ENCODE results near the gene CAPN15.

CAPN15 gene

GRCh38 chr16:561957-562938 lies 34.7 kb downstream of the CAPN15 start:
- Histone ChIP-seq H3K27me3 (peaks cover 54 to 67% (median 58%) of the 10 kb centered on the region in 11 experiments), H3K4me2 (0 out of 22 replicates have a peak overlapping the region, but pooled peaks of 1 of the 11 experiments have one; percentile 45), H4K20me1 (peaks cover 0 to 58% (median 32%) of the 10 kb centered on the region in 11 experiments; a peak in 18 of 22 replicates), H3K4me3 (no peak overlapping the region), H3K9me3 (replicated peaks in 1 of 11) (no peaks in the 10 kb centered on the region), H3K36me3 (no peaks in the 10 kb centered on the region), H3K9ac (no peak overlapping the region), H3K4me1 (peaks cover 45 to 80% (median 61%) of the 10 kb centered on the region in 10 experiments), H3K27ac (no peak overlapping the region)
- no peak for TF ChIP-seq Cebpa-rat (IDR thresholded peaks at IDR 0.05)

- Histone ChIP-seq H3K4me1 (peaks cover 45 to 80% (median 61%) of the 10 kb centered on the region in 10 experiments), H3K27me3 (peaks cover 49 to 61% (median 56%) of the 10 kb centered on the region in 11 experiments), H3K9me3 (replicated peaks in 1 of 11) (no peaks in the 10 kb centered on the region), H3K36me3 (no peaks in the 10 kb centered on the region), H3K4me3 (no peak overlapping the region), H3K27ac (no peak overlapping the region), H3K4me2 (peak overlapping the region in 4 of 11 experiments; percentile 1 to 26 (median 13); a peak in 2 of 22 replicates), H4K20me1 (peaks cover 0 to 49% (median 23%) of the 10 kb centered on the region in 11 experiments; a peak in 18 of 22 replicates), H3K9ac (no peak overlapping the region)
- no peak for TF ChIP-seq Cebpa-rat (IDR thresholded peaks at IDR 0.05)
Measured at GRCh38 chr16:563072-563644, 35.6 kb downstream of the CAPN15 start.

GRCh38 chr16:564690-565418 lies 37.3 kb downstream of the CAPN15 start:
- Histone ChIP-seq H3K27me3 (peaks cover 32 to 44% (median 39%) of the 10 kb centered on the region in 11 experiments), H3K4me2 (peak overlapping the region in 10 of 11 experiments; percentile 91 to 99 (median 98); a peak in 19 of 22 replicates), H3K9me3 (replicated peaks in 1 of 11) (no peaks in the 10 kb centered on the region), H3K9ac (peak overlapping the region in 4 of 11 experiments; percentile 86 to 94 (median 92); a peak in 3 of 22 replicates), H3K4me3 (no peak overlapping the region), H4K20me1 (peaks cover 0 to 32% (median 6%) of the 10 kb centered on the region in 11 experiments; a peak in 15 of 22 replicates), H3K4me1 (peaks cover 45 to 75% (median 56%) of the 10 kb centered on the region in 10 experiments), H3K27ac (no peak overlapping the region), H3K36me3 (no peaks in the 10 kb centered on the region)
- TF ChIP-seq Cebpa-rat (IDR thresholded peaks at IDR 0.05), result no peak

GRCh38 chr16:565419-566330 lies 38.2 kb downstream of the CAPN15 start:
- peaks cover 45 to 74% (median 58%) of the 10 kb centered on the region in 10 experiments for H3K4me1 ChIP-seq
- H3K9me3 ChIP-seq (replicated peaks in 1 of 11), result no peaks in the 10 kb centered on the region
- TF ChIP-seq Cebpa-rat (IDR thresholded peaks at IDR 0.05), result no peak
- no peaks in the 10 kb centered on the region for H3K36me3 ChIP-seq
- H3K27me3 ChIP-seq, result peaks cover 24 to 36% (median 31%) of the 10 kb centered on the region in 11 experiments
- H3K27ac ChIP-seq, result peak overlapping the region; percentile 47 to 86 (median 76); a peak in 18 of 22 replicates
- peak overlapping the region in 6 of 10 experiments; percentile 48 to 61 (median 55); a peak in 11 of 20 replicates for H3K4me3 ChIP-seq
- H3K9ac ChIP-seq, result peak overlapping the region in 10 of 11 experiments; percentile 69 to 94 (median 89); a peak in 19 of 22 replicates
- H4K20me1 ChIP-seq, result peaks cover 0 to 37% (median 11%) of the 10 kb centered on the region in 11 experiments; a peak in 12 of 22 replicates
- H3K4me2 ChIP-seq, result peak overlapping the region; percentile 91 to 99 (median 98)

GRCh38 chr16:566475-567372 lies 39.2 kb downstream of the CAPN15 start, which contains the start of gene NHLRC4:
Gene NHLRC4 (plus strand): TSS chr16:567005. CDS start chr16:568048, 1,043 bp downstream.
- H3K36me3 ChIP-seq, result peaks cover 0 to under 1% (median 0%) of the 10 kb centered on the region in 11 experiments; a peak in 2 of 22 replicates
- peak within 1 kb of the TSS; percentile 63 to 86 (median 76); a peak in 21 of 22 replicates for H3K27ac ChIP-seq

GRCh38 chr16:567373-568256 lies 40.1 kb downstream of the CAPN15 start:
- Histone ChIP-seq H3K9me3 (replicated peaks in 1 of 11) (no peaks in the 10 kb centered on the region), H3K27ac (peak overlapping the region; percentile 63 to 86 (median 76); a peak in 21 of 22 replicates), H4K20me1 (peaks cover 0 to 37% (median 15%) of the 10 kb centered on the region in 11 experiments; a peak in 18 of 22 replicates), H3K4me3 (peak overlapping the region; percentile 47 to 61 (median 54)), H3K27me3 (peaks cover 4 to 17% (median 12%) of the 10 kb centered on the region in 11 experiments), H3K9ac (peak overlapping the region; percentile 69 to 94 (median 88)), H3K4me1 (peaks cover 49 to 70% (median 64%) of the 10 kb centered on the region in 10 experiments), H3K36me3 (peaks cover 0 to 10% (median 3%) of the 10 kb centered on the region in 11 experiments; a peak in 8 of 22 replicates), H3K4me2 (peak overlapping the region; percentile 91 to 99 (median 98))
- TF ChIP-seq Cebpa-rat (IDR thresholded peaks at IDR 0.05), result no peak

More at GRCh38 chr16:566475-567372, 39.2 kb downstream of the CAPN15 start, which contains the start of gene NHLRC4:
- peaks cover 49 to 70% (median 62%) of the 10 kb centered on the region in 10 experiments for H3K4me1 ChIP-seq
- peaks cover 0 to 37% (median 9%) of the 10 kb centered on the region in 11 experiments; a peak in 14 of 22 replicates for H4K20me1 ChIP-seq
- H3K9ac ChIP-seq, result peak within 1 kb of the TSS; percentile 69 to 94 (median 88)
- H3K4me2 ChIP-seq, result peak within 1 kb of the TSS; percentile 91 to 99 (median 98)
- no peak for TF ChIP-seq Cebpa-rat (IDR thresholded peaks at IDR 0.05)
- peaks cover 13 to 26% (median 21%) of the 10 kb centered on the region in 11 experiments for H3K27me3 ChIP-seq
- no peaks in the 10 kb centered on the region for H3K9me3 ChIP-seq (replicated peaks in 1 of 11)
- peak within 1 kb of the TSS; percentile 47 to 61 (median 54) for H3K4me3 ChIP-seq
